ENCODE results near the gene CCDC200.
A peak's percentile ranks its signal among the peaks of the same experiment; 100 is the strongest.

The CCDC200 gene

DNA sequence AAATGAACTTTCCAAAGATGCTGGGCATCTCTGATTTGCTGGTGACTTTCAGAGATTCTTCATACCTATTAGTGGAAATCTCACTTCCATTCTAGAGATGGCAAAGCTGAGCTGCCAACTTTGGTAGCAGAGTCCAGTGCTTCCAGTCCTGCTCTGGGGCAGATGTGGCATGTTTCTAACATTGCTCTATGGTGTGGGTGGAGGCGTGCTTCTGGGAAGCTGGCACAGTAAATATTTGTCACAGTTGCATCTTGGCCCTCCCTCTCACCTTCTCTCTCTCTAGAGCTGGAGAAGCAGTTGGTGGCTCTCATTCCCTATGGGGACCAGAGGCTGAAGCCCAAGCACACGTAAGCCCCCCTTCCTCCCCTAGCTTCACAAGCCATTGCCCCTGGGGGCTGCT is 14.9 kb downstream of the CCDC200 start:
- Histone ChIP-seq H4K91ac (ENCODE audit: low read depth, low read length, poor library complexity) (no peak overlapping the region), H3K23ac (ENCODE audit: low read depth, low read length, poor library complexity) (no peak overlapping the region), H2BK12ac (ENCODE audit: low read length) (no peak overlapping the region), H4K8ac (ENCODE audit: low read depth, low read length) (peak overlapping the region; percentile 68), H2AFZ (ENCODE audit: low read length) (no peak overlapping the region), H3K14ac (ENCODE audit: low read length) (no peak overlapping the region), H2BK15ac (ENCODE audit: low read length) (no peak overlapping the region), H3K27me3 (ENCODE audit: control insufficient read depth in 3 of 3, insufficient read depth in 3 of 3, low read depth in 1 of 3, low read length in 3 of 3) (no peaks in the 10 kb centered on the region), H3K4me1 (ENCODE audit: control insufficient read depth in 2 of 2, insufficient read depth in 1 of 2, low read depth in 1 of 2, low read length in 2 of 2) (peaks cover 0 to 2% of the 10 kb centered on the region in 2 donors), H3K4me2 (ENCODE audit: insufficient read depth, low read length, poor library complexity, severe bottlenecking) (no peak overlapping the region), H2AK5ac (ENCODE audit: low read depth, low read length) (no peak overlapping the region), H3K27ac (replicated peaks; ENCODE audit: low read length) (no peak overlapping the region), H3K79me1 (ENCODE audit: low read depth, low read length) (no peaks in the 10 kb centered on the region), H2BK5ac (ENCODE audit: low read length) (no peak overlapping the region), H3K9me3 (replicated peaks in 1 of 2; ENCODE audit: control insufficient read depth in 2 of 2, insufficient read depth in 1 of 2, low read depth in 1 of 2, low read length in 2 of 2) (no peaks in the 10 kb centered on the region), H3K4me3 (ENCODE audit: low read length in 2 of 2) (no peak overlapping the region), H3K4ac (ENCODE audit: low read length) (no peak overlapping the region), H3K9ac (ENCODE audit: low read depth, low read length, poor library complexity) (no peak overlapping the region), H3K18ac (ENCODE audit: low read length) (no peak overlapping the region), H2BK120ac (ENCODE audit: low read depth, low read length) (no peak overlapping the region), H3K36me3 (replicated peaks in 1 of 2; ENCODE audit: control insufficient read depth in 2 of 2, insufficient read depth in 2 of 2, low read length in 2 of 2) (peaks cover 7 to 28% of the 10 kb centered on the region in 2 donors)
- no CpG with 5 or more reads among the region's 2 CpGs for WGBS, 2 donors (ENCODE audit: extremely low coverage in 2 of 2, insufficient read length in 2 of 2, insufficient replicate concordance in 1 of 2)
- DNase-seq (ENCODE audit: low spot score), result no peak

GRCh38 chr17:43212641-43213490 is 15.6 kb downstream of the CCDC200 start:
- H3K4me3 ChIP-seq (ENCODE audit: low read length in 2 of 2), result no peak overlapping the region
- peaks cover 0 to 2% of the 10 kb centered on the region in 2 donors for H3K4me1 ChIP-seq (ENCODE audit: control insufficient read depth in 2 of 2, insufficient read depth in 1 of 2, low read depth in 1 of 2, low read length in 2 of 2)
- H2AK5ac ChIP-seq (ENCODE audit: low read depth, low read length), result no peak overlapping the region
- WGBS, 2 donors (ENCODE audit: extremely low coverage in 2 of 2, insufficient read length in 2 of 2, insufficient replicate concordance in 1 of 2), result no CpG with 5 or more reads among the region's 7 CpGs
- no peak overlapping the region for H2BK15ac ChIP-seq (ENCODE audit: low read length)
- no peak overlapping the region for H3K4ac ChIP-seq (ENCODE audit: low read length)
- H3K79me1 ChIP-seq (ENCODE audit: low read depth, low read length), result no peaks in the 10 kb centered on the region
- H3K27me3 ChIP-seq (ENCODE audit: control insufficient read depth in 3 of 3, insufficient read depth in 3 of 3, low read depth in 1 of 3, low read length in 3 of 3), result no peaks in the 10 kb centered on the region
- H3K9ac ChIP-seq (ENCODE audit: low read depth, low read length, poor library complexity), result no peak overlapping the region
- no peak overlapping the region for H4K8ac ChIP-seq (ENCODE audit: low read depth, low read length)
- H2BK5ac ChIP-seq (ENCODE audit: low read length), result no peak overlapping the region
- H3K23ac ChIP-seq (ENCODE audit: low read depth, low read length, poor library complexity), result no peak overlapping the region
- H3K27ac ChIP-seq (replicated peaks; ENCODE audit: low read length), result no peak overlapping the region
- DNase-seq (ENCODE audit: low spot score), result no peak
- peaks cover 7 to 35% of the 10 kb centered on the region in 2 donors for H3K36me3 ChIP-seq (replicated peaks in 1 of 2; ENCODE audit: control insufficient read depth in 2 of 2, insufficient read depth in 2 of 2, low read length in 2 of 2)
- no peak overlapping the region for H3K18ac ChIP-seq (ENCODE audit: low read length)
- H2BK120ac ChIP-seq (ENCODE audit: low read depth, low read length), result no peak overlapping the region
- H4K91ac ChIP-seq (ENCODE audit: low read depth, low read length, poor library complexity), result no peak overlapping the region
- H3K9me3 ChIP-seq (replicated peaks in 1 of 2; ENCODE audit: control insufficient read depth in 2 of 2, insufficient read depth in 1 of 2, low read depth in 1 of 2, low read length in 2 of 2), result no peaks in the 10 kb centered on the region
- no peak overlapping the region for H3K14ac ChIP-seq (ENCODE audit: low read length)
- H2BK12ac ChIP-seq (ENCODE audit: low read length), result no peak overlapping the region
- H2AFZ ChIP-seq (ENCODE audit: low read length), result no peak overlapping the region
- no peak overlapping the region for H3K4me2 ChIP-seq (ENCODE audit: insufficient read depth, low read length, poor library complexity, severe bottlenecking)

- Histone ChIP-seq H3K23ac (ENCODE audit: low read depth, low read length, poor library complexity) (peak within 1 kb of the TSS; percentile 1), H3K4me3 (ENCODE audit: low read length in 2 of 2) (peak within 1 kb of the TSS in 1 of 2 donors; percentile 85), H4K91ac (ENCODE audit: low read depth, low read length, poor library complexity) (no peak within 1 kb of the TSS), H3K27me3 (ENCODE audit: control insufficient read depth in 3 of 3, insufficient read depth in 3 of 3, low read depth in 1 of 3, low read length in 3 of 3) (no peaks in the 10 kb centered on the region), H3K9me3 (replicated peaks in 1 of 2; ENCODE audit: control insufficient read depth in 2 of 2, insufficient read depth in 1 of 2, low read depth in 1 of 2, low read length in 2 of 2) (no peaks in the 10 kb centered on the region), H3K79me1 (ENCODE audit: low read depth, low read length) (peaks cover 3% of the 10 kb centered on the region), H3K36me3 (replicated peaks in 1 of 2; ENCODE audit: control insufficient read depth in 2 of 2, insufficient read depth in 2 of 2, low read length in 2 of 2) (peaks cover 9 to 42% of the 10 kb centered on the region in 2 donors), H2AK5ac (ENCODE audit: low read depth, low read length) (peak within 1 kb of the TSS; percentile 65), H2BK15ac (ENCODE audit: low read length) (peak within 1 kb of the TSS; percentile 56), H2BK12ac (ENCODE audit: low read length) (no peak within 1 kb of the TSS), H2BK120ac (ENCODE audit: low read depth, low read length) (no peak within 1 kb of the TSS), H2AFZ (ENCODE audit: low read length) (no peak within 1 kb of the TSS), H3K18ac (ENCODE audit: low read length) (peak within 1 kb of the TSS; percentile 11), H3K4me2 (ENCODE audit: insufficient read depth, low read length, poor library complexity, severe bottlenecking) (peak within 1 kb of the TSS; percentile 84), H2BK5ac (ENCODE audit: low read length) (no peak within 1 kb of the TSS), H3K4me1 (ENCODE audit: control insufficient read depth in 2 of 2, insufficient read depth in 1 of 2, low read depth in 1 of 2, low read length in 2 of 2) (peaks cover 0 to 2% of the 10 kb centered on the region in 2 donors), H3K9ac (ENCODE audit: low read depth, low read length, poor library complexity) (peak within 1 kb of the TSS; percentile 26), H3K4ac (ENCODE audit: low read length) (no peak within 1 kb of the TSS), H3K27ac (replicated peaks; ENCODE audit: low read length) (no peak within 1 kb of the TSS), H4K8ac (ENCODE audit: low read depth, low read length) (peak within 1 kb of the TSS; percentile 45), H3K14ac (ENCODE audit: low read length) (no peak within 1 kb of the TSS)
- no CpG with 5 or more reads among the region's 54 CpGs for WGBS, 2 donors (ENCODE audit: extremely low coverage in 2 of 2, insufficient read length in 2 of 2, insufficient replicate concordance in 1 of 2)
- peak; percentile 52 for DNase-seq (ENCODE audit: low spot score)
Observed at GRCh38 chr17:43211480-43212402, 16.7 kb downstream of the CCDC200 start, which contains the start of gene TMEM106A. TSS of gene TMEM106A (plus strand) at chr17:43211875. CDS start at chr17:43213042, 1,167 bp downstream.

DNA sequence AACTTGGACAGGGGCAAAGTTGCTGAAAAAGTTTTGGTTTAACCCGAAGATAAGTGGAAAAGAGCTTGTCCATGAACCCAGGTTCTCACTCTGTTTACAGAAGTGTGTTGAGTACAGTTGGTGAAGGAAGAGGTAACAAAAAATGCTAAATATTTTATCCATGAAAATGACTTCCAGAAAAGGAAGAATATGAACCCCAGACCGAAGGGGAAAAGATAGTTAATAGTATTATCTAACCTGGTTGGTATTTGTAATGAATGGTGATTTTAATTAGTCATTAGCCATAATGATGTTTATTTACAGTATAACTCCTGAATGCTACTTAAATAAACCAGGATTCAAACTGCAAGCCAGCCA is 17.3 kb downstream of the CCDC200 start:
- no peak for DNase-seq (ENCODE audit: low spot score)

More for the DNA sequence above, 17.3 kb downstream of the CCDC200 start:
- Histone ChIP-seq H3K4me3 (ENCODE audit: low read length in 2 of 2) (no peak overlapping the region), H3K9ac (ENCODE audit: low read depth, low read length, poor library complexity) (no peak overlapping the region), H3K4ac (ENCODE audit: low read length) (no peak overlapping the region), H2AK5ac (ENCODE audit: low read depth, low read length) (no peak overlapping the region), H2BK120ac (ENCODE audit: low read depth, low read length) (no peak overlapping the region), H3K4me1 (ENCODE audit: control insufficient read depth in 2 of 2, insufficient read depth in 1 of 2, low read depth in 1 of 2, low read length in 2 of 2) (peaks cover 0 to 2% of the 10 kb centered on the region in 2 donors), H4K91ac (ENCODE audit: low read depth, low read length, poor library complexity) (no peak overlapping the region), H3K9me3 (replicated peaks in 1 of 2; ENCODE audit: control insufficient read depth in 2 of 2, insufficient read depth in 1 of 2, low read depth in 1 of 2, low read length in 2 of 2) (no peaks in the 10 kb centered on the region), H3K4me2 (ENCODE audit: insufficient read depth, low read length, poor library complexity, severe bottlenecking) (peak overlapping the region; percentile 84), H3K23ac (ENCODE audit: low read depth, low read length, poor library complexity) (no peak overlapping the region), H2BK5ac (ENCODE audit: low read length) (no peak overlapping the region), H2BK15ac (ENCODE audit: low read length) (no peak overlapping the region), H2AFZ (ENCODE audit: low read length) (no peak overlapping the region), H3K27ac (replicated peaks; ENCODE audit: low read length) (no peak overlapping the region), H3K36me3 (replicated peaks in 1 of 2; ENCODE audit: control insufficient read depth in 2 of 2, insufficient read depth in 2 of 2, low read length in 2 of 2) (peaks cover 9 to 42% of the 10 kb centered on the region in 2 donors), H3K79me1 (ENCODE audit: low read depth, low read length) (peaks cover 3% of the 10 kb centered on the region), H3K14ac (ENCODE audit: low read length) (no peak overlapping the region), H3K18ac (ENCODE audit: low read length) (no peak overlapping the region), H2BK12ac (ENCODE audit: low read length) (no peak overlapping the region), H3K27me3 (ENCODE audit: control insufficient read depth in 3 of 3, insufficient read depth in 3 of 3, low read depth in 1 of 3, low read length in 3 of 3) (no peaks in the 10 kb centered on the region), H4K8ac (ENCODE audit: low read depth, low read length) (no peak overlapping the region)
- no CpG with 5 or more reads among the region's 2 CpGs for WGBS, 2 donors (ENCODE audit: extremely low coverage in 2 of 2, insufficient read length in 2 of 2, insufficient replicate concordance in 1 of 2)
